GM18868 (cell line): ENCODE measurements around the gene CIB1.
"Not testable (repeated sequence)": the region's sequence is repeated elsewhere in the genome, so short reads cannot be mapped to it uniquely, and the experiment has no call there.

ENCODE experiments used
- ATAC-seq: cut with Tn5 transposase; IDR thresholded peaks from one replicate; pipeline ENCODE4 v1.9.1; 2021; ENCODE audit warnings: mild to moderate bottlenecking, moderate library complexity; ENCODE audit not compliant: unreplicated experiment

The CIB1 gene

DNA sequence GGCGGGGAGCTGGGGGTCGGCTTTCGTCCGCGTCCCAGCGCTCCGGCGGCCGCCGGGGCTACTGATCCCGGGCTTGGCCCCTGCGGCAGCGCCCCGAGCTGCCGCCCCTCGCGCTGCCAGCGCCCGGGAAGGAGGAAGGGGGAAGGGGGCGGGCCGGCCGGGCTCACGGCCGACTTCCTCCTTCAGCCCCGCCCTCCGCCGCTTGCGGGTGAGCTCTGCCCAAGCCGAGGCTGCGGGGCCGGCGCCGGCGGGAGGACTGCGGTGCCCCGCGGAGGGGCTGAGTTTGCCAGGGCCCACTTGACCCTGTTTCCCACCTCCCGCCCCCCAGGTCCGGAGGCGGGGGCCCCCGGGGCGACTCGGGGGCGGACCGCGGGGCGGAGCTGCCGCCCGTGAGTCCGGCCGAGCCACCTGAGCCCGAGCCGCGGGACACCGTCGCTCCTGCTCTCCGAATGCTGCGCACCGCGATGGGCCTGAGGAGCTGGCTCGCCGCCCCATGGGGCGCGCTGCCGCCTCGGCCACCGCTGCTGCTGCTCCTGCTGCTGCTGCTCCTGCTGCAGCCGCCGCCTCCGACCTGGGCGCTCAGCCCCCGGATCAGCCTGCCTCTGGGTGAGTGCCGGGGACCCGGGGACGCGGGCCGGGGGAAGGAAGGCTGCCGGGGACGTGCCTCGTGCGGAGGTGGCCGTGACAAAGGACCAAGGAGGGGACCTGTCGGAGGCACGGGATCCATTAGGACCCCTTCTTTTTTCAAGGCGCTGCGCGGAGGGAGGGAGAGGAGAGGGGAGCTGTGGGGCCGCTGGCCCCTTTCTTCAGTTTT is 32.4 kb downstream of the CIB1 start, which contains the start of gene SEMA4B:
Gene SEMA4B, plus strand, starts transcription at position 201 of the 814 bp plus-strand sequence. Its CDS starts 249 bp downstream, at position 450.
- ATAC-seq = peak; percentile 69

DNA sequence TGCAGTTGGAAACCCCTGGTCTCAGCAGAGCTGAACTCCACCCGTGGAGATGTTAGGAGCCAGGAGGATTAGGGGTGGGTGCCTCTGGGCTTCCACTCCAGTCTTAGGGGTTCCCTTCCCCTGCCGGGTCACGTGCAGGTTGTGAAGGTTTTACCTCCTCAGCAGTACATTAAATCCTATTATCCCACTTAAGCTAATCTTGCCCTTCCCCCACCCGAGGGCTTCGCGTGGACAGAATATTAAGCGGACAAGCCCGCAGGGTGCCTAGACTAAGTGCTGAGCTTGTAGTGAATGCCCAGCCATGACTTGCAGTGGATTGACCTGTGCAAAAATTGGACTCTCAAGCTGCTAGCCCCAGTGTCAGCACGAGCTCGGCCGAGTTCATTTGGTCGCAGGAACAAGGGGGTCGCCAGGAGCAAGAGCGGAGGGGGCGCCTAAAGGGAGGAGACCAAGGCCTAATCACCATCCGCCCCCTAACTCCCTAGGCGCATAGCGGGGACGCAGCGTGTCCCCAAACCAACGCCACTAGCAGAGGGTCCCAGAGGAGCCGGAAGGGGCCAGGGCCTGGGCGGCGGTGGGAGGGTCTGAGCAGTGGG is 33.1 kb downstream of the CIB1 start:
- peak; percentile 24 for ATAC-seq

DNA sequence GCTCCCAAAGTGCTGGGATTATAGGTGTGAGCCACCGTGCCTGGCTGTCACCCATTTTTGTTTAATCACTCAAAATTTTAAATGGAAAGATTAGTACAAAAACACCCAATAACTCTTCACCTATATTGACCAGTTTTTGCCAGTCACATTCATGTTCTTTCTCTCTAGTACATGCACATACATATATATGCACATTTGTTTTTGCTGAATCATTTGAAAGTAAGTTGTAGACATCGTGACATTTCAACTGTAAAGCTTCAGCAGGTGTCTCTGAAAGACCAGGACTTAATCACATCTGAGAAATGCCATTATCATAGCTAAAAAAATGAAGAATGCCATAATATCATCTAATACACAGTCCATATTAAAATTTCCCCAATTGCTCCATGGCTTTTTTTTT is 39.1 kb downstream of the CIB1 start:
- no peak for ATAC-seq

DNA sequence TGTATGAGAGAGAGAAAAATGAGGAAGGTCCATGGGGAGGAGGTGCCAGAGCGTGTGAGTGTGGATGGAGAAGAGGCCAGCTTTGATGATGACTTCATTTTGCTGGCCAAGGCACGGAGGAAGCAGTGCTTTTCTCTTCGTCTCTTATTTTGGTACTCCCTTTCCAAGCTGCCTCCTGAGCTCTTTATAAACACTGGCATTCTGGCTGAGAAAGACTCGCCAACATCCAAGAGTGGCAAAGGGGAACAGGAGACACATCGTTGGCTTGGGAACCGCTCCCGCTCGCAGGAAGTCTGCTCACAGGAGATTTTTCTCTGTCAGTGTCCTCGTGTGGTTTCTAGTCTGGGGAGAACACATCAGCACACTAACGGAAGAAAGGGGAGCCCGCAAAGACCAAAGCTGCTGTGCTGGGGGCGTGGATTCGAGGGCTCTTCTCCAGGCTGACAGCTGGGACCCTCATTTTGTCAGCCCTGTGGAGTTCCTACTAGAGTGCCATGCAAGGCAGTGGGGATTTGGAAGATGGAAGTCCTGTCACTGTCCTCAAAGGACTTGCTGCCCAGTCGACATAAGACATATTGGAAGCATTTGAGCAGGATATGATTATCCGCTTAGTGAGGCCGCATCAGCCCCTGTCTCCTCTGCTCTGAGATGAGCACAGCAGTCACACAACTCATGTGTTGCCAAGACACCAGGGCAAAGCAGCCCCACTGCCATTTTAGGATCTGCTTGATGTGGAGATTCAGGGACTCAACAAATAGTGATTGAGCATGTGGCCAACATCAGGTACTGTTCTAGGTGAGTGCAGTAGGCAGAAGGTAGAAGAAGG is 40.6 kb downstream of the CIB1 start:
- no peak for ATAC-seq

DNA sequence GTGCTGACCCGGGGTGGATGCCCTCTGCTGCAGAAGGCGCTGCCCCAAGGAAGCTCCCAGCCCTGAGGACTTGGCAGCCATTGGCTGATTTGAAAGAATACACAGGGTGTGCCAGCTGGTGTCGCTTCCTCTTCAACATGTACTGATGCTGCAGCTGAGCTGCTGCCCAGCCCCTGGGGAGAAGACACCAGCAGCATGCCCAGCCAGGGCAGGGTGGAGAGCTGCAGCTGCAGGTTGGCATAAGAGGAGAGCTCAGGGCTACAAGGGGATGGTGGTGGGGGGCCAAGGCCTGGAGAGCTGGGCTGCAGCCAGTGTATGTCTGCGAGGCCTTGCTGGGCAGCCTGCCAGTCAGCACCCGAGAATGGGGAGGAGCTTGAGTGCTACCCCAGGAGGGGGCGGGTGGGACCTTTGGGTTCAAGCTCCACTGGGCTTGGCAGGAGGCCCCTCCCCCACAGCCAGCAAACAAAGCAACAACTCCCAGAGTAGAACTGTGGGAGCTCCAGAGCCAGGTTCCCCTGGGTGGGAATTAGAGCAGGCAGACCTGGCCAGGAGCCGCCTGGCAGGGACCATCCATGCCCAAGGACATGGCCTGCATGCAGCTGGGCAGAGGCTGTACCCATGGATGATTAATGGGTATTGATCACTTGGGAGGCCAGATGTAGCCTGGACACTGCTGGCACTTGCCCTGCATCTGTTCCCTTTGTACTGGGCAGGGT is 41.8 kb downstream of the CIB1 start:
- peak; percentile 79 for ATAC-seq

DNA sequence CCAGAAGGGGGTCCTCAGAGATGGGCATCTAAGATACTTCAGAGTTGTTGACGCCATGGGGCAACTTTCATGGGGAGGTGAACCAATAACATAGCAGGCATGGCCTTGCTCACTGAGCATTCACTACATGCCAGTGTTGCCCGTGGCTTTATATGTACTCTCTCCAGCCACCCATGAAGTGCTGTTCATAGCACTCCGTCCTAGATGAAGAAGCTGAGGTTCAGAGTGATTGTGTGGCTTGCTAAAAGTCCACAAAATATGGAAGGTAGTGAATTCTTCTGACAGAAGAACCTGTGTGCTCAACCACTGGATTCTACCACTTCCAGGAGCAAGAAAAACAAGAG is 42.4 kb downstream of the CIB1 start:
- ATAC-seq = peak; percentile 22

DNA sequence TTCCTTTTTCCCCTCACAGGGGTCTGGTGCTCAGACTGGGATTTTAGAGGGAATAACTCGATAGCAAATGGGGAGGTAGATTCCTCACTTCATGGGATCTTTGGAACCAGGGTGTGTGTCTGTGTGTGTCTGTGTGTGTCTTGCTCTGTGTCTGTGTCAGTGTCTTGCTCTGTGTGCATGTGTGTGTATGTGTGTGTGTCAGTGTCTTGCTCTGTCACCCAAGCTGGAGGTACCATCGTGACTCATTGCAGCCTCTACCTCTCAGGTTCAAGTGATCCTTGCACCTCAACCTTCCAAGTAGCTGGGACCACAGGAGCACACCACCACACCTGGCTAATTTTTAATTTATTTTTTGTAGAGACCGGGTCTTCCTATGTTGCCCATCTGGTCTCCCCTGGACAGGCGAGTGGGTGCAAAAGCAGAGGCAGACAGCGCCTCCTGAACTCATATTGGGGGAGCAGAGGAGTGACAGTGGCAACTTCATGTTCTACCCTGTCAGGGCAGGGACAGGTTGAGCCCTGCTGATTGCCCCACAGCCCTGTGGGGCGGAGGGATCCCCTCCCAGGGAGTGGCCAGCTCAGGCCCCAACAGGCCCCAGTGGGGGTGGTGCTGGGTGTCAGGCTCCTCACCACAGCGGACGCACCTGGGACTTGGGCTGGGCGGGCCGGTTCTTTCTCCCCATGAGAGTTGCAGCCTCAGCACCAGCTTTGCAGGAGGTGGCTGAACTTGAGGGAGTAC is 43.0 kb downstream of the CIB1 start:
- ATAC-seq = peak; percentile 33

DNA sequence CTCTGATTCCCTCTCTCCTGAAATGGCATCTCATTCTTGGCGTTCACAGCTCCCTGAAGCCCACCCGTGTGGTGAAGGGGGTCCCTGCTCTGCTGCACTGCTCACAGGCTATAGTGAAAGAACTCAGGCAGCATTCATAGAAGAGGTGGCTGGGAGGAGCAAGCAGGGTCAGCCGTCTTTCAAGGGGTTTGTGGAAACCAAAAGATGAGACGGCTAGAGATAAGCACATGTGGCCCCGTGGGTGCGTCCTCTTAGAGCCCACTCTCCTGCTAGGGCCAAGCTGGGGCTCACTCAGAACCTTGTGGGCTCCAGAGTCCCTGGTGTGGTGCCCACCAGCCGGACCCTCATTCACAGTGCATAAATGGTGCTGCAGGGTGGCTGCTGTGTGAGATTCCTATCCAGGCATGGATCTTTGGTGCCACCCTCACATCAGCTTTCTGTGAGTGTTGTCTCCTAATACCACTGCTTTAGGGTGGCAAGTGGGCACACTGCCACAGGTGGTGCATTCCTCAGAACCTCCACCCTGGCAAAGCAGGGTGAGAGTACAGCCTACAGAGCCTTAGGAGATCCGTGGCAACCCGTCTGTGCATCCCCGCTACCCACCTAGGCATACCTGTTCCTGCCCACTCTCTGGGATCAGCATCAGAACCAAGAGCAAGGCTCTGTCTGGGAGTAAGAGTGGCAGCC is 43.8 kb downstream of the CIB1 start:
- ATAC-seq = no peak

DNA sequence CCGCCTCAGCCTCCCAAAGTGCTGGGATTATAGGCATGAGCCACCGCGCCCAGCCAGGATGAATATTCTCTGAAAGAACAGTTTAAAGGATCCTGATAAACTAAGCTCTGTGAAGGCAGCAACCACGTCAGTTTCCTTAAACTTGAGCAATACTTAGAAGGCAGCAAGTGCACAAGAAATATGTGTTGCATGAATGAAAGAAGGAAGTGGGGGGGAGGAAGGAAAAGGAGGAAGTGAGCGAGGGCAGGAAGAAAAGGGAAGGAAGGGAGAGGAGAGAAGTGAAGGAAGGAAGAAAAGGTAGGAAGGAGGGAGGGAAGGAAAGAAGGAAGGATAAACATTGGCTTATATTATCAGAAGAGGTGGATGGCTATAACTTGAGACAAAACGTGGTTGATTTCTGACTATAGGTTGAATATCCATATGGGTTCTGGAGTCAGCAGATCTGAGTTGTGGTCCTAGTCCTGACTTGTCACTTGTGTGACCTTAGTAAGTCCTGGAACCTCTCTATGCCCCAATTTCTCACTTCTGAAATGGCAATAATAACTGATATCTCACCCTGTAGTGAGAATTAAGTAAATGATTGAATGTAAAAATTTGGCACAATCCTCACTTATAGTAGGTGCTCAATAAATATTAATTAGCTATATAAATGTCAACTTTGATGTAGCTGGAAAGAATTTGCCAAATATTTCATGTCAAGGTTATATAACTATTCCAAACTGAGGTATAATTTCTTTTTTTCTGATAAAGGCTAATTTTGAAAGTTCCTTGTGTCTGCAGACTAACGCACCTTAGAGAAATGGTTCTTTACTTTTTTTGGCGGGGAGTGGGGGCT is 44.6 kb downstream of the CIB1 start:
- no peak for ATAC-seq

DNA sequence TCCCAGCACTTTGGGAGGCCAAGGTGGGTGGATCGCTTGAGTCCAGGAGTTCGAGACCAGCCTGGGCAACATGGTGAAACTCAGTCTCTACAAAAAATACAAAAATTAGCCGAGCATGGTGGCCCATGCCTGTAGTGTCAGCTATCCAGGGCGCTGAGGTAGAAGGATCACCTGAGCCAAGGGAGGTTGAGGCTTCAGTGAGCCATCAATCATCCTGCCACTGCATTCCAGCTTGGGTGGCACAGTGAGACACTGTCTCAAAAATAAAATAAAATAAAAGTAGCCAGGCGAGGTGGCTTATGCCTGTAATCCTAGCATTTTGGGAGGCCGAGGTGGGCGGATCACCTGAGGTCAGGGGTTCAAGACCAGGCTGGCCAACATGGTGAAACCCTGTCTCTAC is 45.7 kb downstream of the CIB1 start:
- not testable (repeated sequence) for ATAC-seq

DNA sequence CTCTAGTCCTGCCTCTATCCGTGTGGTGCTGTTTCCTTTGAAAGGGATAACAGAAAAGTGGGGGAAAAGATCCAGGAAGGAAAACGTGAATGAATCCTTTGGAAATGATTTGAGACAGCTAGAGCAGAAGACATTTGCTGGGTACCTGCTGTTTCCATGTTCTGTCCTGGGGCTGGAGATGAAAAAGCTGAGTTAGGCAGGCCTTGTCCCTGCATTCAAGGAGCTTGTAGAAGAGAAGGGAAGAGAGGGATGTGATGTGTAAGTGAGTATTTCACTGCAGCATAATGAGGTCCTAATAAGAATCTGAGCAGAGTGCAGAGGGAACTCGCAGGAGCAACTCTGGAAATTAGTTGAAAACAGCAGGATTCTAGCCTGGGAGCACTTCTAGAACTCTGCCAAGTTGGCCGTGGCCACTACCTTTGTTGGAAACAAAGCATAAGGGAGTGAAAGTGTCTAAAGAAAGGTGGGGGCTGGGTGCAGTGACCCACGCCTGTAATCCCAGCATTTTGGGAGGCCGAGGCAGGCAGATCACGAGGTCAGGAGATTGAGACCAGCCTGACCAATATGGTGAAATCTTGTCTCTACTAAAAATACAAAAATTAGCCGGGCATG is 46.4 kb downstream of the CIB1 start:
- ATAC-seq = no peak

DNA sequence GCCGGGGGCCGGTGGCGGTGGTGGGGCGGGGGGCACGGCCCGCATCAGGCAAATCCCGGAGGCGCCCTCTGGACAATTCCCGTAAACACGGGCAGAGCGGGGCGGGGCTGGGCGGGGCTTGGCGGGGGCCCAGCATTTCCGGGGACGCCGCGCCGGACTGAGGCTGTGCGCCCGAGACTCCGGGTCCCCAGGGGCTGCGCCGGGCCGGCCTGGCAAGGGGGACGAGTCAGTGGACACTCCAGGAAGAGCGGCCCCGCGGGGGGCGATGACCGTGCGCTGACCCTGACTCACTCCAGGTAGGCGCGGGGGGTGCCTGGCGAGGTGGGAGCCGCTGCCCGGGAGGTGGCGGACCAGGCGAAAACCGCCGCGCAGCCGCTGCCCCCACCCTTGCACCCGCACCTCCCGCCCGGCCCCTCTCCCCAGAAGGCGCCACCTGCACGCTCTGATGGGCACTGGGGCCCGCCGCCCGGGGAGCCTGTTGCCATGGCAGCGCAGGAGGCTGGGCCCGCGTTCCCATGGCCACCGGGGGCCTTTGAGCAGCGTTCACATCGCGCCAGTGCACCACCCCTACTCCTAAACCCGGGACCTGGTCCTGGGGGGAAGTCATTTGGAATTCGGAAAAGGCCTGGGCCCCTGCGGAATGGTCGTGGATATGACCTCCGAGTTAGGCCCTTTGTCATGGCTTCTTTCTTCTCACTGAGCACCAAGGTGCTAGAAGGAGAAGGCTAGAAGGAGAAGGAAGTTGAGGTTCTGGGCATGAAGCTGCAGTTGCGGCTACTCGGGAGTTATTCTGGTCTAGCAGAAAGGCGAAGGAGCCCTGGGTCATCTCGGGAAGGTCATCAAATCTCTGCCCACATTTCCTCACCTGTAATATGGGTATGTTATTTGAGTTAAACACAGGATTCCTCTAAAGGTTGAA is 48.7 kb downstream of the CIB1 start:
- peak; percentile 72 for ATAC-seq

DNA sequence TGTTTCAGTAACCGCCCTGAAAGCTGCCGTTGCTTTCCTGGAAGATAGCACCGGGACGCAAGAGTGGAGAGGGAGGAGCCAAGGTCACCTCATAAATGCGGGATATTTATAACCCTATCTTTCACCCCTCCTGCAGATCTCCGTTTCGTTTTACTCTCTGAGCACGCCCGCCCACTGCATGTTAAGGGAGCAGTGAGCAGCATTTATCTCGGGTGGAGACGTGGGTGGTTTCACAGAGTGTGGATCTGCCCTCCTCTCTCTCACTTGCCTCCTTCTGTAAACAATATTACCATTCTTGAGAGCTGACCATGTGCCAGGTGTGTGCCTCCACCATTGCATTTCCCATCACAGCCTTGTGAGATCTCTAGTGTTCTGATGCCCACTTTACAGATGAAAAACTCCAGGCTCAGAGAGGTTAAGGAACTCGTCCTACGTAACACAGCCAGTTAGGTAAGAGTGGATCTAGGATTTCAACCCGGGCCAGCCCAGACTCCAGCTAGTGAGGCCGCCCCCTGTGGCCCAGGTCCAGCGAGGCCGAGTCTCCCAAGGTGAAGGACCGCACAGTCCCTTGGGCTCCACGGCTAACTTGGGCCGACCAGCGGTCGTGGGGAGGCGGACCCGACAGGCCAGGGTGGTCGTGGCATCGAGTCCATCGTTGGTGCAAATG is 49.5 kb downstream of the CIB1 start:
- peak; percentile 57 for ATAC-seq

DNA sequence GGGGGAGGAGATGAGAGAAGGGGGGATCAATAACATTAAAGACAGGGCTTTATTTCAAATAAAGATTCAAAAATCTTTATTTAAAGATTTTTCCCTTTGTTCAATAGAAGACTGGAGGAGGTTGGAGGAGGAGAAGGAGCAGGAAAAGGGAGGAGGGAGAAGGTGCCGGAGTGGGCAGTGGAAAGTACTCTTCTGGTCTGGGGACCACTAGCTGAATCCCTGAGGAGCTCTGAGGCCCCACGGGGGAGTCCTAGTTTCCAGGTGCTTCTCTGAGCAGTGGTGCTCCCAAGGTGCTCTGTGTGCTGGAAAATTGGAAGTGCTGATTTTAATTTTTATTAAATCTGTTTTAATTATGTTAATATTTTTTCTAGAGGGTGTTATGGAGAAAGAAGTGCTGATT is 52.0 kb downstream of the CIB1 start:
- ATAC-seq = no peak
